HEK293T (cell line): ENCODE results near the gene ST3GAL4.
"Not testable (repeated sequence)": the region's sequence is repeated elsewhere in the genome, so short reads cannot be mapped to it uniquely, and the experiment has no call there.

Source experiments
- CTCF ChIA-PET: fragments of 350-600 bp; formaldehyde crosslinking; extraction: SDS; loops from one replicate; lab custom pipeline; 2021; ENCODE audit warnings: antibody characterized with exemption, inconsistent platforms; lab: Yijun Ruan, JAX
- POLR2A ChIA-PET: fragments of 350-600 bp; formaldehyde crosslinking; extraction: SDS; loops from one replicate; lab custom pipeline; 2020; ENCODE audit warnings: antibody characterized with exemption, inconsistent platforms; lab: Yijun Ruan, JAX
- DNase-seq: peaks from one replicate; pipeline ENCODE4 v3.0.0; 2012; ENCODE audit warnings: mixed read lengths; ENCODE audit errors: extremely low spot score
- ARNT ChIP-seq: fragments of 450-650 bp; IDR thresholded peaks from 2 replicates; pipeline ENCODE4 v1.6.1; 2017; ENCODE audit warnings: mild to moderate bottlenecking
- BHLHE40 ChIP-seq: fragments of 450-650 bp; IDR thresholded peaks from 2 replicates; pipeline ENCODE4 v1.6.1; 2016; ENCODE audit warnings: mild to moderate bottlenecking, moderate library complexity, borderline replicate concordance
- CTBP1 ChIP-seq: fragments of 450-650 bp; IDR thresholded peaks from 2 replicates; pipeline ENCODE4 v1.6.1; 2016; ENCODE audit warnings: borderline replicate concordance
- ELF4 ChIP-seq: fragments of 450-650 bp; IDR thresholded peaks from 2 replicates; pipeline ENCODE4 v1.6.1; 2017; ENCODE audit warnings: antibody characterized with exemption
- FOXA1 ChIP-seq: fragments of 450-650 bp; IDR thresholded peaks from 2 replicates; pipeline ENCODE4 v1.6.1; 2016; ENCODE audit warnings: mild to moderate bottlenecking
- FOXK2 ChIP-seq: fragments of 450-650 bp; IDR thresholded peaks from 2 replicates; pipeline ENCODE4 v1.6.1; 2016; ENCODE audit warnings: mild to moderate bottlenecking
- FOXM1 ChIP-seq: fragments of 450-650 bp; IDR thresholded peaks from 2 replicates; pipeline ENCODE4 v1.6.1; 2017; ENCODE audit warnings: mild to moderate bottlenecking, borderline replicate concordance
- HDGF ChIP-seq: fragments of 450-650 bp; IDR thresholded peaks from 2 replicates; pipeline ENCODE4 v1.6.1; 2017; ENCODE audit warnings: antibody characterized with exemption, borderline replicate concordance
- L3MBTL2 ChIP-seq: fragments of 450-650 bp; conservative IDR thresholded peaks from 2 replicates; pipeline ENCODE4 v1.6.1; 2016; ENCODE audit warnings: mild to moderate bottlenecking
- LEF1 ChIP-seq: fragments of 450-650 bp; IDR thresholded peaks from 2 replicates; pipeline ENCODE4 v1.6.1; 2017; ENCODE audit warnings: mild to moderate bottlenecking, borderline replicate concordance
- NFRKB ChIP-seq: fragments of 450-650 bp; IDR thresholded peaks from 2 replicates; pipeline ENCODE4 v1.6.1; 2016; ENCODE audit warnings: mild to moderate bottlenecking, moderate library complexity
- PKNOX1 ChIP-seq: fragments of 450-650 bp; IDR thresholded peaks from 2 replicates; pipeline ENCODE4 v1.6.1; 2016
- SP1 ChIP-seq: fragments of 450-650 bp; IDR thresholded peaks from 2 replicates; pipeline ENCODE4 v1.6.1; 2017
- SUZ12 ChIP-seq: fragments of 450-650 bp; IDR thresholded peaks from 2 replicates; pipeline ENCODE4 v1.6.1; 2016; ENCODE audit warnings: mild to moderate bottlenecking
- TARDBP ChIP-seq: fragments of 450-650 bp; IDR thresholded peaks from 2 replicates; pipeline ENCODE4 v1.6.1; 2016
- ZNF384 ChIP-seq: fragments of 450-650 bp; IDR thresholded peaks from 2 replicates; pipeline ENCODE4 v1.6.1; 2016

The ST3GAL4 gene

GRCh38 chr11:126346586-126346940 lies 8.9 kb upstream of the ST3GAL4 start:
- DNase-seq = no peak
- TF ChIP-seq FOXA1 (no peak), ARNT (no peak), ELF4 (no peak), BHLHE40 (no peak), LEF1 (no peak), L3MBTL2 (no peak), SUZ12 (no peak), HDGF (no peak), TARDBP (no peak)
- ChIA-PET CTCF (no interaction called here), POLR2A (no interaction called here)

GRCh38 chr11:126346946-126347345 lies 8.5 kb upstream of the ST3GAL4 start:
- DNase-seq, CTCF ChIA-PET, POLR2A ChIA-PET: not testable (repeated sequence)

GRCh38 chr11:126347751-126348668 lies 7.5 kb upstream of the ST3GAL4 start:
- DNase-seq = no peak
- POLR2A ChIA-PET = interaction anchor here (0.9 kb wide), 1 partner anchor 10 kb away, joined by 3 read pairs; no protein-coding TSS in a partner anchor
- CTCF ChIA-PET = no interaction called here
- no peak for TF ChIP-seq L3MBTL2
- no peak for TF ChIP-seq ELF4
- no peak for TF ChIP-seq TARDBP
- TF ChIP-seq FOXK2 = no peak
- no peak for TF ChIP-seq PKNOX1
- no peak for TF ChIP-seq HDGF
- no peak for TF ChIP-seq BHLHE40
- TF ChIP-seq NFRKB = no peak
- TF ChIP-seq ZNF384 = no peak
- TF ChIP-seq SUZ12 = no peak
- TF ChIP-seq FOXA1 = no peak
- TF ChIP-seq SP1 = no peak
- no peak for TF ChIP-seq FOXM1

- ChIA-PET POLR2A (interaction anchor here (0.9 kb wide), 1 partner anchor 11 kb away, joined by 3 read pairs; no protein-coding TSS in a partner anchor), CTCF (no interaction called here)
- TF ChIP-seq HDGF (no peak), SP1 (no peak), FOXA1 (no peak), PKNOX1 (no peak), FOXM1 (no peak), ELF4 (no peak), BHLHE40 (no peak), SUZ12 (no peak)
- no peak for DNase-seq
Measured at GRCh38 chr11:126348806-126349582, 6.5 kb upstream of the ST3GAL4 start.

- no peak for DNase-seq
- CTCF ChIA-PET = no interaction called here
Measured at GRCh38 chr11:126350836-126351235, 4.7 kb upstream of the ST3GAL4 start.

GRCh38 chr11:126352163-126352562 lies 3.3 kb upstream of the ST3GAL4 start:
- DNase-seq = no peak

More at GRCh38 chr11:126350836-126351235, 4.7 kb upstream of the ST3GAL4 start:
- POLR2A ChIA-PET = no interaction called here
- no peak for TF ChIP-seq TARDBP
- no peak for TF ChIP-seq FOXA1
- TF ChIP-seq FOXM1 = no peak
- no peak for TF ChIP-seq HDGF

More at GRCh38 chr11:126352163-126352562, 3.3 kb upstream of the ST3GAL4 start:
- TF ChIP-seq NFRKB = no peak
- TF ChIP-seq FOXK2 = no peak
- no peak for TF ChIP-seq LEF1
- TF ChIP-seq CTBP1 = no peak
- no peak for TF ChIP-seq SP1
- TF ChIP-seq L3MBTL2 = no peak
- TF ChIP-seq TARDBP = no peak
- TF ChIP-seq BHLHE40 = no peak
- TF ChIP-seq PKNOX1 = no peak
- no peak for TF ChIP-seq FOXM1
- no peak for TF ChIP-seq ARNT
- ChIA-PET POLR2A (no interaction called here), CTCF (no interaction called here)
